Fibroblast of lung (primary cell): ENCODE results near the gene TJP3.

Source experiments
- CTCF ChIP-seq, 2 donors: IDR thresholded peaks in 1 of 2; conservative IDR thresholded peaks in 1 of 2; 1 replicate in 1 of 2; 2 replicates in 1 of 2; pipeline ENCODE4 v1.5.1; 2011 to 2012; ENCODE audit warnings: low read length in 2 of 2, control low read depth in 1 of 2, inconsistent platforms in 1 of 2, low read depth in 1 of 2, mild to moderate bottlenecking in 1 of 2
- EZH2 ChIP-seq: IDR thresholded peaks from 2 replicates; pipeline ENCODE4 v1.5.1; 2012; ENCODE audit warnings: low read length, control low read depth, mild to moderate bottlenecking; ENCODE audit errors: missing control alignments

GRCh38 chr19:3748965-3749364 is 40.8 kb downstream of the TJP3 start:
- TF ChIP-seq CTCF (conservative IDR thresholded peaks at IDR 0.05 in 1 of 2, IDR thresholded peaks at IDR 0.05 in 1 of 2; ENCODE audit: low read depth in 1 of 2, low read length in 2 of 2): no peak
- no peak for TF ChIP-seq EZH2
